Measurements from ENCODE around the gene HKDC1.

GRCh38 chr10:69315100-69315542 is 95.0 kb downstream of the HKDC1 start:
- TF ChIP-seq CTCF (IDR thresholded peaks at IDR 0.05), result no peak
- TF ChIP-seq EZH2 (IDR thresholded peaks at IDR 0.05; ENCODE audit: borderline replicate concordance, insufficient read depth, low read depth, low read length, poor library complexity, severe bottlenecking), result no peak
